ENCODE data around the gene FAM168A.

FAM168A gene

DNA sequence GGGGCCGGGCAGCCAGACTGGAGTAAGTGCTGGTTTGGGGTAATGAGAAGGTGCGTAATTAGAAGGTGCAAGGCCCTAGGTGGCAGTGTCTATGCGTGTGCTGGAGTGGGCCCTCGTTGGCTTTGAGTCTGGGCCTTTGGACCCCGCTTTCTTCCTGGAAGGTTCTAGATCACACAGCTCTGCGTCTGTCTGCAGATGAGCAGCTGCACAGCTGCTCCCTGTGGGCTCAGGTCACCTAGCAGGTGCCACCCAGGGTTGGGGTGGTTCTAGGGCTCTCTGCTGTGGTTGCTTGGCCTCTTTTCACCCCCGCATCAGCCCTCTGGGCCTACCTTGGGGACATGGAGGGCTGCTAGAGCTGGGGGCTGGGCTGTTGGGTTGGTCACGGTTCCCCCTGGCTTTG, 211.4 kb downstream of the FAM168A start:
- no peak for DNase-seq

- DNase-seq = peak; percentile 76 to 86
Measured at GRCh38 chr11:73386016-73386415, 211.9 kb downstream of the FAM168A start.

GRCh38 chr11:73384872-73385689, 212.8 kb downstream of the FAM168A start:
- DNase-seq = peak; percentile 95 to 96

- DNase-seq = no peak
Measured at GRCh38 chr11:73384531-73384871, 213.4 kb downstream of the FAM168A start.

DNA sequence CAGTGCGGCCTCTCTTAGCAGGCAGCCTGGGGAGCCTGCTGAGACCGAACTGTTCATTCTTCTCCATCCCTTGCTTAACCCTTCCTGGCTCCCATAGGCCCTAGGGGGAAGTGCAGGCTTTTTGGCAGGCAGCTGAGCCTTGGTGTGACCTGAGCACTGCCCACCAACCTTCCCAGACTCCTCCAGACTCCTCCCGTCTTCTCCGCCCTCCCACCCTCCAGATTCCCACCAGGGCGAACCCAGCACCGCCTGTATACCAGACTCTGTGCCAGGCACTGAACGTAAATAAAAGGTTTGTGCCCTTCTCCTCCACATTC, 213.8 kb downstream of the FAM168A start:
- DNase-seq = peak in 1 of 2 donors; percentile 40

GRCh38 chr11:73383249-73384124, 214.4 kb downstream of the FAM168A start:
- DNase-seq = no peak

GRCh38 chr11:73382747-73383146, 215.2 kb downstream of the FAM168A start:
- DNase-seq = no peak

DNA sequence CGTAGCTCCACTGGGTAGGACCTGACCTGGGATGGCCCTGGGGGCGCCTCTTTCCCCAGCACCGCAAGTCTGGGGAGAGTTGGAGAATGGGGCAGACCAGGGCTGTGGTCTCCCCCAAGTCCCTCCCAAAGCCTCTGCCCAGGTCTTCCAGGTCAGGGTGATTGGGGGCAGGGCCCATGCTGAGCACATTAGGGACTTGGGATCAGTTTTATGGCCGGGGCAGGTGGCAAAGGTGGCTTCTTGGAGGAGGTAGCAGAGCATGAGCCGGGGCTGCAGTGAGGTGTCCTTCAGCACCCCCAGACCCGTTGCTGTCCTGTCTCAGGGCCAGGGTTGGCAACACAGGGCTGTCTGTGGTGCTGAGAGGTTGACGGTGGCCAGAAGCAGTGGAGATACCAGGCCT, 215.7 kb downstream of the FAM168A start:
- DNase-seq = no peak

DNA sequence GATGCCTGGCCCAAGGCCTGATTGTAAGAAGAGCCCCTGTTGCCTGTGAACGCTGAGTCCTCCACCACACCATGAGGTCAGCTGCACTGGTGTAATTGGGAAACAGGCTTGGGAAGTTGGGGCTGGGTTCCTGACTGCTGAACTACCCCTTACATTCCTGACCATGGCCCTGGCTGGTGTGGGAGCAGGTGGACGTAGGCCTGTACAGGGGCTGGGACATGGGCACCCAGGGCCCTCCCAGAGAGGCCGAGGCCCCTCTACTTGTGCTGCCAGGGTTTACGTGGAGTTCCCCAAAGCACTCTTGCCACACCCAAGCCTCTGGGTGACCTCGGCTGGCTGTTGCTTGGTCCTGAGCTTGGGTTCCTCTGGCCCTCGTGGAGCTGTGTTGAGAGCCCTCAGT, 216.3 kb downstream of the FAM168A start:
- peak; percentile 62 to 70 for DNase-seq

DNA sequence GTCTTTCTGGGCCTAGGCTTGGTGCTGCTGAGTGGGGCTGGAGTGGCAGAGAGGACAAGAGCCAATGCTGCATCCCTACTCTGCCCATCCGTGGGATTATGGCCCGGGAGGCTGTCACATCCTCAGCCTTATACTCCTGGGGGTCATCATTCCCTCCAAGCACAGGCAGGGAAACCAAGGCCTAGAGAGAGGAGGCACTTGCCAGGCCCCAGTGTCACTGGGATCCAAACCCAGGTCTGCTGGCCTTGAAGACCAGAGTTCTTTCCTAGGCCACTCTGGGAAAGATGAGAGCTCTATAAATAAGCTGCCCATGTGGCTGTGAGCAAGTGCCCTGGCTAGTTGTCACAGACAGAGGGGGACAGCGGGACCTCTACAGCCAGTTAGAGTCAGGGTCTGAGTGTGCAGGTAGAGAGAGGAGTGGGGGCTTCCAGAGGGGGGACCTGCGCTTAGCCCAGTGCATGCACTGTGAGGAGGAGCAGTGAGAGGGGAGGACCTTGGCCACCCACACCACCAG, 217.0 kb downstream of the FAM168A start:
- DNase-seq = no peak

GRCh38 chr11:73380331-73380730, 217.6 kb downstream of the FAM168A start:
- DNase-seq = peak in 1 of 2 donors; percentile 43

- DNase-seq = no peak
Measured at GRCh38 chr11:73379189-73379880, 218.6 kb downstream of the FAM168A start.

- peak; percentile 75 to 86 for DNase-seq
Measured at GRCh38 chr11:73376803-73377629, 220.9 kb downstream of the FAM168A start.

DNA sequence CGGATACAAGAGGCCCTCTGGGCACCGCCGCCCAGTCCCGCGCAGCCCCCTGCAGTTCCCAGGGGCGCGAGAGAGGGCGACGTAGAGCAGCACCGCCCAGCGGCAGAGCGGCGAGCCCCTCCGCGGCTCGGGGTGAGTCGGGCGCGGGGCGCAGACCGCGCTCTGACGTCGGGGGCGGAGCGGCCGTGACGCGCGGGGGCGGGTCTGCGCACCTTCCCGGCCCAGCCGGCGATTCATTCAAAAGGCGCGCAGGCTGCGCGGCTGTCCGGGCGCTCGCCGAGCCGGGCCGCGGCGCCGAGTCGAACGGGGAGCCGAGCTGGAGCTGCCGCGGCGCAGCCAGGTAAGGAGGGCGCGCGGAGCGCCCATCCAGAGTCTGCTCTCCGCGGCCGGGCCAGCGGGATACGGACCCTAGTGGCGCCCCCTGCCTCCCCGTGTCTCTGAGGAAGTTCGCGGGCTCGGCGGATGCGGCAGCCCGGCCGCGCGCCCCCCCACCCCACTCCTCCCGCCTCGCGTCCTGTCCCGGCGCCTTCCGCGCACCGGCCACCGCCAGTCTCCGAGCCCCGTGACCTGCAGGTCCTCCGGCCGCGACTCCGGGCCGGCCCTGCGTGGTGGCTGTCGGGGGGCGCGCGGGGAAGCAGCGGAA, 221.6 kb downstream of the FAM168A start, which contains the start of gene RELT:
Gene RELT (plus strand): TSS at position 240 of the 643 bp plus-strand sequence. CDS start 12,738 bp downstream, outside the sequence.
- peak; percentile 94 to 96 for DNase-seq

DNA sequence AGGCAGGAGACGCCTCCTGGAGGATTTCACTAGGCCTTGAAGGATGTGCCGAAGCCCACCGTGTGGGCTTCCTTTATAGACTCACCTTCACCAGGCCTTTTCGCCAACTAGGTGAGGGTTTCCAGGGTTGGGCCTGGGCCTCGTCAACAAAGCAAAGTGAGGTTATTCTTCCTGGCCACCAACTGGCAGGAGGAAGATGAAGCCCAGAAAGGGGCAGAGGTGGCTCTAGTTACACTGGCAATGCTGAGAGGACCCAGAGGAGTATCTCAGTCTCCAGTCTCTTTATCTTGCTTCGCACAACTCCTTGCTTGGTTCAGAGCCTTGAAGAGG, 222.1 kb downstream of the FAM168A start:
- DNase-seq = no peak

- no peak for DNase-seq
Measured at GRCh38 chr11:73374151-73374550, 223.8 kb downstream of the FAM168A start.

GRCh38 chr11:73372375-73372993, 225.4 kb downstream of the FAM168A start:
- peak in 1 of 2 donors; percentile 24 for DNase-seq

- no peak for DNase-seq
Measured at GRCh38 chr11:73367482-73368024, 230.4 kb downstream of the FAM168A start.

- DNase-seq = no peak
Measured at GRCh38 chr11:73366953-73367352, 231.0 kb downstream of the FAM168A start.

GRCh38 chr11:73366265-73366610, 231.7 kb downstream of the FAM168A start:
- no peak for DNase-seq
